SIG-M5 treated with dmso at 0.1 percent for 504 hours (cell line): ENCODE results near the gene RNASEL.

Experiments used
- DNase-seq: peaks from one replicate; lab custom pipeline; 2025; ENCODE audit not compliant: unreplicated experiment; lab: John Stamatoyannopoulos, UW

The RNASEL gene

DNA sequence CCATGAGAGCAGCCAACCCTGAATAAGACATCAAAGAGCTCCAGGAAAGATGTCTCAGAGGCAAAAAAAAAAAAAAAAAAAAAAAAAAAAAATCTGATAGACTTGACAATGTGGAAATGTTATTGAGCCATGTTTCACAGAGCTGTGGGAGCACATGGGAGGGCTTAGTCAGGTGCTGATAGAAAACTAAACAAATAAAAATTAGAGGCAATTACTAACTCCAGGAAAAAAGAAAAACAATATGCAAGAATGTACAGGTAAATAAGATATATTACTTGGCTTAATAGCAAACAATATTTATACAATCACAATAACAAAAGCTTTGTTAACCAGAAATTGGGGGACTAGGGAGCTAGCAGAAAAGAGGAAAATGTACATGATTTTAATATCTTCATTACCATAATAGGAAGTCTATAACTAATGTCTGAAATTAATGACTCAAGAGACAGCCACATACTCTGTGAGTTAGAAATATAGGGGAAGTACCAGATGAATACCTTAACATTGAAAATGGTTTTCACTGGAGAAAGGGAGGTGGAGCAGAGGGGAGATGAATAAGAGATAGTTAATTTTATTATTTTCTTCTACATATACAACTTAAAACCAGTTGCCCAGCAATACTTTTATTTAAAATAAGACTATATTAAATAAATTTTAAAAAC lies 32.0 kb upstream of the RNASEL start:
- DNase-seq = no peak

DNA sequence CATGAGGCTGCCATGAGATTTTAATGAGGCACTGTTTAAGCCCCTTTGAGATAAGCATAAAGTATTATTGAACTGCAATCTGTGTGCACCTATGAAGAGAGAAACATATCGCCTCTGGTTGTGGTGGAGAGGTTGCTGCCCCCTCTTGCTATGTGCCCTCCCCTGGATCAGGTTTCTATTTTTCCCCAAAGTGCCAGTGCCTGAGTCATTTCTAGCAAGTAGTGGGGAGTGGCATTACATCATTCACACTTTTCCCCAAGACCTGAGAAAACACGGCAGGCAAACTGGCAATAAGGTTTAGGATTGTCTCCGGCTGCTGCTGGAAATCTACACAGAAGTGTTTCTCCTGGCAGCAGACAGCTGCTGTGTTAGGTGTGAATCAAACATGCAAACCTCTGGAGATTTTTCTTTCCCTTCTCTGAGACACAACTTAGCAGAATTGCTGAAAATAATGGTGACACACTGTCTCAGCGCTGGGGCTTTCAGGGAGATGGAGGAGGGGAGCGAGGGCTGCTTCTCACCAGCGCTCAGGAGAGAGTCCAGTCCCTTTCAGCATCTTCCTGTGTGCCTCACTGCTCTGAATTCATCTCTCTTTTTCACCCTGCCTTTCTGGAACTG lies 28.8 kb upstream of the RNASEL start:
- DNase-seq = peak; percentile 19

DNA sequence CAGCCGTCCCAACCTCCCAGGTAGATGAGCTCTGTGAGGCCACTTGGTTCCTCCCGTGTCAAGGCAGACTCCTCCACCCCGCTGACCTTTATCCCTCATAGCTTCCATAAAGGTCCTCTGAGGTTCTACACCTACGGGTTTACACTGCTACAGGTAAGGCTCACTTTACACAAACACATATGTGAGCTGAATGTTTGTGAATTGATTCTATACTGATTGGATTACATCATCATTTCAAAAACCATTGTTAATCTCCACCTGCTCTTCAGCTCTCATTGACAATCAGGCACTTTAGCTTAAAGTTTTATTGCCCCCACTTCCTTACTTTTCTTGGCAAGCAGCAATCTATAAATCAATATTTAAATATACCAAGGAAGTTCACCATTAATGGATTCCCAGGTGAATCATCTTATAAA lies 28.0 kb upstream of the RNASEL start:
- DNase-seq = no peak

DNA sequence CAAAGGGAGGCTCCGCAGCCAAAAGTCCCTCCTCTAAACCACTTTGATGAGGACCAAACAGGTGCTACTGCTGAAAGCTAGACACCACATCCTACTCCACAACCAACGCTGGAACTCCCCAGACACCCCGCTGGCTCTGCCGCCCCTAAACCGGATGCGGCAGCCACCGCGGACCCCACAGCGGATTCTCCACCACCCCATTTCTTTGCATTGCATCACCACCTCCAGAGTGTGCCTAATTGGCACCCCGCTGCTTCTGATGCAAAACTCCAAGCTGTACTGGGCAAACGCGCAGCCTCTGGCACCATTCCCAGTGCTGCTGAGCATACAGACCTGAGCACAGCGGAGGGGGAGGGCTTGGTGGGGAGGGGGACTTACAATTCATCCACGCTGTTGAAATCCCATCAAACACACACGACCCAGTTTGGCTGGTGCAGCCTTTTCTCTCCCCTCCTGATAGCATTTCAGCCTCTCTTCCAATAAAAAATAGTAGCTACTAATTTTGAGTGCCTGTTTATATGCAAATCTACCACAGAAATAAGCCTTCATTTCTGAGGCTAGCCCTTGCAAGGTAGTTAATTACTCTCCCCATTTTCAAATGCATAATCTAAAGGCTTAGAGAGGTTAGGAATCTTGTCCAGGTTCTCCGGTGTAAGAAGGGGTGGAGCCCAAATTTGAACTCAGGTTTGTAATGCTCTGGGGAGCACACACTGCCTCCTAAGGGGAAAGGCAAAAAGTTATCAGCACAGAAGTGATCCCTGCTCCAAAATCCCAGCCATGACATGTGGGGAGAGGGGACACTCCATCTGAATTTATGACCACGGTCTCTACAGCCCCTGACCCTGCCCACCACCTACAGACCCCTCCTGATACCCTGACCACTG lies 27.3 kb upstream of the RNASEL start:
- peak; percentile 99 for DNase-seq

DNA sequence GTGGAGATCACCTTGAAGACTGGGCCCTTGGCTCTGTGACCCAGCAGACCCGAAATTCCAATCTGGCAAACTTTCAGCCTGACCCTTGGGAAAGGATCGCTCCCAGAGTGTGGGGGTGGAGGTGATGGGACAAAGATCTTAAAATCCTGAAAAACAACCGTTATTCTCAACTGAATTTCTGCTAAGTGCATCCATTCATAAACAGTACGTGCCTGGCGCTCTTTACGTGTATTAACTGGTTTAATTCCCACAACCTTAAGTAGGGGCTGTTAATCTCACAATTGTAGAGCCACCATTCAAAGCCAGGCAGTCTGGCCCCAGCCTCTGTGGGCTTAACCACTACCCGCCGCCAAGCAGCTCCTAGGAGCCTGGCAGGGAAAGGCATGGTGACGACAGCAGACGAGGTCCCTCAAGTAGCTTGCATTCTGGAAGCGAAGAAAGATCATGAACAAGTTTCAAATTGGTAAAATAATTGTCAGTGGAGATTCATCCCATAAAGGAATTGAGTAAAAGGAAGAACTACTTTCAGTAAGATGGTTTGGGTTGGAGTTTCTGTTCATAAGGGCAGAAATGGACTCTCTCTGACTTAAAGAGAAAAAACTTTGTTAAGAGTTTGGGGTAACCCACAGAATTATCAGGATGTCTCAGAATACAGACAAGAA lies 26.5 kb upstream of the RNASEL start:
- DNase-seq = peak; percentile 79

DNA sequence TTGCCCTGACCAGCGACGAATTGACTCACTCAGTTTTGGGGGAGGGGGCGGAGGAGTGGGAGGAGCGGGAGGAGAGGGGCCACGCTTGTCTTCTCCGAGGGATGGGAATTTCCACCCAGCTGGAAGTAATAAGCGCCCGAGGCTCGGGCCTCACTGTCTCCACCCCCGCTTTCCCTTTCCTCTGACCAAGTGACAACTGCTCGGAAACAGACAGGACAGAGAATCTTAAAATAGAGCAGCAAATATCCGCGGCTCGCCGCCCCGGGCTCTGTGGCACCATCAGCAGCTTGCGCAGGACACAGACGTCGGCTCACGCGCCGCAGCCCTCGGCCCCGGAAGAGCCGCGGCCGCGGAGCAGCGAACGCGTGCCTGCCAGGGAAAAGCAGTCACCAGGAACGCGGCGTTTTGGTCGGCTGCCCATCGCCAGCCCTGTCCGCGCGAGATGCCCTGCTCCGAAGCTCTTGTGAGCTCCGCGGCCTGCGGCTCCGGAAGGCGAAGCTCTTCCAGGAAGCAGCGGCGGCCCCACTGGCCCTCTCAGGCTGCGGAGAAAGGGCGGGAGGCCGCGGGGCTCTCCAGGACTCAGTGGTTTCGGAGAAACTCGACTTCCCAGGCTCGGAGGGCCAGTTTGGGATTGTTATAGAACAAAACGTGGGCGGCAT lies 25.9 kb upstream of the RNASEL start:
- peak; percentile 91 for DNase-seq

DNA sequence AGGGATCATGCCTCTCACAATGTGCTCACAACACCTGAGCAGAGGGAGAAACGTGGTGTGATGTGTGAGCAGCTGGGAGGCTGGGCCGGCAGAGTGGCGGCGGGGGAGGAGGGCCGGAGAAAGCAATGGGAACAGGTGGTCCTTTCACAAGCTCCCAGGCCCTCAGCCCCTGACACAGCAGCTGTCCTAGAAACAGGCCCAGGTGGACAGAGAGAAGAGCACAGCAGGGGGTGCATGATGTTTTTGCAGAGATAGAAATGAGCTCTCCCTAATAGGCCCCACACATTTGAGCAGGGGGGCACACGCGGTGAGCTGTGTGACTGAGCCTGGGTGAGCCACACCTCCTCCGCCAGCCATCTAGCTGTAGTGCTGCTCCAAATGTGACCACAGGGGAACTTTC lies 22.7 kb upstream of the RNASEL start:
- no peak for DNase-seq

DNA sequence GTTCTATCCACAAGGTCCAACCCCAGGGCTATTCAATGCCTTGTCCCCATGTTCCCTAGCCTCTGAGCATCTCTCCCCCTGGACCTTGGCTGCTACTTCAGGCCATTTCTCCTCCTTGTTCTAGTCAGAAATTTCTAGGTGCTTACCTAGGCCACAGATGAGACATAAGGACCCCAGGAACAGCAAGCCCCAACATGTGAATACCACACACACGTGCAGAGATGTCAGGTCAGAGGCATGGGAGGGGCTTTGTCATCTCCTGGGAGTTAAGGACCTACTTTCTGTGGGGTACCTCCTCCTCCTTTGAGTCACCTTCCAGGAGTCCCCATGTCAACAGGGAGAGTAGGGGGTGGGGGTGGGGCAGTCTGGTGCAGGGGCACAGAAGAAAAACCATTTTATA lies 22.3 kb upstream of the RNASEL start:
- no peak for DNase-seq

DNA sequence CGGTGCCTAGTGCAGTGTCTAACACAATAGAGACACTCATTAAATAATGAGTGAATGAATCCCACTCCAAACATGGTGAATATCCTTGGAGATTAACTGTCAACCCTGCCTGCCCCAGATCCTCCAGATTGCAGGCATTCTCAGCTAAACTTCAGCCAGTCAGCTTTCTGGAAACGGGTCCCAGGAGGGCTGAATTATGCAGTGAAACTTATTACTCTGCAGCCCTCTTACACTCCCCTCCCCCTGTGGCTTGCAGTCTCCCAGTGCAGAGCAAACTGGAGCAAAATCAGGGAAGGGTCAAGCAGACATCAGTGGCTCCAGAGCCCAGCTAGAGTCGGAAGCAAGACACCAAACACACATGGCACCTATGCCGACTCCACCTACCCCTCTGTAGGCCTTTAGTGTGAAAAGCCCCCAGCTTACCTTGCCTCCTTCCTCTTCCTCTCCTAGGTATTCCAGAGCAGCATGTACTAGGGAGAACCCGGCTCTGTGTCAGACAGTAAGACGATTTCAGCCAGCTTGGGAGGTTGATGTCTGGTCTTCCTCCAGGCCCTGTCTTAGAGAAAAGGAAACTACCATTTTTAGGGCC lies 21.6 kb upstream of the RNASEL start:
- no peak for DNase-seq

DNA sequence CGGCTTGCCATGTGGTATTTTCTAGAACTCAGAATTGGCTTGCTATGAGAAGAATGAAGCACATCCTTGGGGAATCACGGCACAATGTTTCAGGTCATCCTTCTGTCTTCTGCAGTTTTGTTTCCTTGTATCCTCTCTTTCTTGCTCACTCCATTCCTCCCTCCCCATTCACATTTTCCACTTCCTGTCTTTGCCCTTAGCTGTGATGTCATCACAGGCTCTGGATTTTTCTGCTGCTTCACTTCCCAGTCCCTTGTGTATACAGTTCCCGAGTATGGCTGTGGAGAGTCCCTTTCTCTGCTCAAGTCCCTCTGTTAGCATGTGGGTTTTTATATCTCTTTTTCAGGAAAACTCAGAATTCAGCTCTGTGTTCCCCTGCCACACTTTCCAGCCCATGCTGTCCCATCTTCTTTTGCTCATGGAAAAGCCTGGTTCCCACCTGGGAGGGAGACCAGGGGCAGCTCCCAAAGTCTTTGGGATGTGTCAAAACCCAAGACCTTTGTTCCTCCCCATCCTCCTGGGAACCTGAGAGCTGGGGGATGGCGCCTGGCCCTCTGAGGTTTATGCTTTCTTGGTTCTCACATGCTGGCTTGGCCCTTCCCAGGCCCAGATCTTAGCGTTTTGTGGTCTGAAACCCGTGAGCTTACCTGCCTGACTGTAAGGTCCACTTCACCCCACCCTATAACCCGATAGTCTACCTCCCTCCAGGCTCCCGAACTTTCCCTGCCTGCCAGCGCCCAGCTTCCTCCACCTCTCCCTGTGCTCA lies 20.0 kb upstream of the RNASEL start:
- no peak for DNase-seq

DNA sequence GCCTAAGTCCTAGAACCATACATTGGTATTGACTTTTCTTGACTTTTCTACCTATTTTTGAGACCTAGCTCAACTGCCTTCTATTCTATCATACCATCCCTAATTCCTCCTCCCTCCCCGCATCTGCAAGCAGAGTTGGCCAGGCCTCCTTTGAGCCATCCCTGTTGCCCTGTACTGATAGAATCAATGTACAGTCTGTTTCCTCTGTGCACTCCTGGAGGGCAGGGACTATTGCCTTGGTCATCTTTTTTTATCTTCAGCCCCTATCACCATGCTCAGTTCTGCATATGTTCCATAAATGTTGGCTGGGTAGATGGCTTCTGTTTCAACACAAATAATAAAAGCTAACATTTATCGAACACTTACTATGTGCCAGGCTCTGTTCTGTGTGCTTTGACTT lies 19.2 kb upstream of the RNASEL start:
- no peak for DNase-seq

DNA sequence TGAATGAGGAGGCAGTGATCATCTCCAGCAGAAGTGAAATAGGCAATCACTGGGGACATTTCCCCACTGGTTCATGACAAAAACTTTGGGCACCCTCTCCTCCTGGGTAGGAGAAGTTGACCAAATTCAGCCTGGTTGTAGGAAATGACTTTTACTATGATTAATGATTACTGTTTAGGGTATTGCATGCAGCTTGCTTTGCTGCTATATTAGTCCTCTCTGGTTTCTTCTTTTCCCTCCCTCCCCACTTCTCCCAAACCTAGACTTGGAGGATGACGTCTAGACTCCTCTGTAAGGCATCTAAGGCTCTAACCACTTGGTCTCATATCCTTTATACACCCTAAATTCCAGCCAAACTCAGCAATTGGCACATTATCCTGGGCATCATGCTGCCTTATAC lies 18.5 kb upstream of the RNASEL start:
- no peak for DNase-seq

DNA sequence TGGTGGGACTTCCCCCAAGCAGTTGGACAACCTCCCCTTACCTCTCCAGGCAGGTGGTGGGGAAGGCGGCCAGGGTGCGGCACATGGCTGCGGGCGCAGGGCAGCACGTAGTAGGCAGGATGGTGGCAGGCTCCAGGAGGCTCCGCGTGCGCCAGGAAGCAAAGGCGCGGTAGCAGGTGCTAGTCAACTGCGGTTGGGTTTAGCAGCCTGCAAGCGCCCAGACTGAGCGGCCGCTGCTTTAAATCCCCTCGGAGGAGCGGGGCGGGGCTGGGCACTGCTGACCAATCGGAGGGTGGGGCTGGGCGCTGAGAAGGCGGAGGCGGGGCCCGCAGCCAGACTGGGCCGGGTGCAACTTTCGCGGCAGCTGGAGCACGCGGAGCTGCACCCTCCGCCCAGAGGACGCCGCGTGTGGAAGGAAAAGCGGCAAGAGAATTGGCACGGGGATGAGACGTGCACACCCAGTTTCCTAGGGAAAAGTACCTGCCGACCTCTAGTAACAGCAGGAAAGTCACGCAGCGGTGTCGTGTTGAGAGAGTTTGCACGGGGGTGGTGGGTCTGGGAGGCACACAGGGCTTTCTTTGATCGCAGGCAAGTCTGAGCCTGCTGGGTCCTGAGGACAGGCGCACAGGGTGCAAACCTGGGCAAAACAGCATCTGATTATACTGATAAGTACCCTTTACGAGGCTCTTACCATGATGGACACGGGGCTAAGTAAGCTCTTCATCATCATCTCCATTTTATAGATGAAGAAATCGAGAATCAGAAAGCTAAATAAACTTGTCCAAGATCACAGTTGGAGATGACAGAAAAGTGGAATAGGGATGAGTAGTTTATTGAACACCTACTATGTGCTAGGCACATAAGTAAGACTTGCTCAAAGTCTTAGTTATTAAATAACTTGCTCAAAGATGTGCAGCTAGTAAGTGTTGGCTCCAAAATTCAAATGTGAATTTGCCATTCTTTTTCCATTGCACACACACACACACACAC lies 15.4 kb upstream of the RNASEL start, which contains the start of gene RGS16:
Gene RGS16 (minus strand): TSS at position 215 of the 990 bp plus-strand sequence. CDS start 130 bp downstream, at position 85.
- DNase-seq = peak; percentile 97

DNA sequence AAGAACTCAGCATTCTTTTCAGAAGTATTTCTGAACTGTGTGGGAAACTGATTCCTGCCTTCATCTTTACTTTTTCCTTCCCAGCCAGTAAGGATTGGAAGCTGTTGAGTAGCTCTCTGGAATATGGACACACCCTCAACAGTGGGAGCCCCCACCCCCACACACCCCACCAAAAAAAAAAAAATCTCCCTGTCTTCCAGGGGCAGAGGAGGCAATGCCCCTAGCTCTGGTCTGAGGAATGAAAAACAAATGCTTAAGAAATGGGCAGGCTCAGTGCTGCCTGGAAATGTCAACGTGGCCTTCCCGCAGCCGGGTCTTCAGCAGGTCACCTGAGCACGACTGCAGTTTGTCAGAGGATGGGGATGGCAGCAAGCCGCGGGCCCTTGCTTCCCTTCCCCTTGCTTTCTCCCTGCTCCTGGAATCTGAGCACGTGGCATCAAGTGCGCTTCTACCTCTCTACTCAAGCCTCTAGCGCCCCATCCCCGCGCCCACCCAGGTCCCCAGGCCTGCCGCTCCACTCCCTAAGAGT lies 14.7 kb upstream of the RNASEL start:
- DNase-seq = peak; percentile 36

DNA sequence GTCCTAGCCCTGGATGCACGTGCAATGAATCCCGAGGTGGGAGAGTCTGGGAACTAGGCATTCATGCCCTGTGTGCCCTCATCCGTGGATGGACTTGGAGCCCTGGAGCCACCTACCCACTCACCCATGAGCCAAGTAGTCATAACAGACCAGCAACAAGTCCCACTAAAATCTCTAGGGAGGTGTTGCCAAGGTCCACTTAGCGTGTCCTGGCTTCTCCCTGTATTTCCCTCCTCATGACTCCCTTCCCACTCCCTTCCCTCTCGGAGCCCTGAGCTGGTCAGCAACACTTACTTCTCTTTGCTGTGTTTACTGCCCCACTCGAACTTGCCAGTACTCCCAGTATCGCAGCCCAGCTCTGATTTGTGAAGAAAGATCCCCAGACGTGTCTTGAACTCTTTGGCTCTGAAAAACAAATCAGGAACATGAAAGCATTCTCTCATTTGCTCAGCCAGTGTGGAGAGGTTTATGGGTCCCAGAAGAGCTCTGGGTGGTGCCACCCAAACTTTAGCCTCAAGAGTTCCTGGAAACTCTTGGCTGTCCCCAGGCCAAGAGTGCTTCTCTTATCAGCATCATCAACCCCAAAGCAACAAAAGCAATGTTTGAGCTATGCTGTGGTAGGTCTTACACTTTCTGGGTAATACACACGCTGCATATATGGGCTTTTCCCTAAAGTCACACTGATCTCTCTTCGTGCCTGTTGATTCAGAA lies 14.0 kb upstream of the RNASEL start:
- no peak for DNase-seq

DNA sequence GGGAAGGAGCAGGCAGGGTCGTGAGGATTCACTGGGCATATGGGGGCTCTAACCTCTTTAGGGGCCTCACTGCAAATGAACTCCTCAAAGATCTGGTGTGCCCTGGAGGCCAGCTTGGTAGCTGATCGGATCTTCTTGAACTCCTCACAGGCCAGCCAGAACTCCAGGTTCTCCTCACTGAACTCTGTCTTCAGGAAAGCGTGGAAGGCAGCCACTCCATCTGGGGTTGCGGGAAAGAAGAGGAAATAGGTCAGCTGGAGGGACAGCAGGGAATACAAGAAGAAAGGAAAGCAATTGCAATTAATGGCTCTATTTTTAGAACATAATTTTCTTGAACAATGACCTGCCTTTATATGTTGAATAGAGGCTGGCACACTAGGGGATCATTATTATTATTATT lies 12.9 kb upstream of the RNASEL start:
- no peak for DNase-seq

DNA sequence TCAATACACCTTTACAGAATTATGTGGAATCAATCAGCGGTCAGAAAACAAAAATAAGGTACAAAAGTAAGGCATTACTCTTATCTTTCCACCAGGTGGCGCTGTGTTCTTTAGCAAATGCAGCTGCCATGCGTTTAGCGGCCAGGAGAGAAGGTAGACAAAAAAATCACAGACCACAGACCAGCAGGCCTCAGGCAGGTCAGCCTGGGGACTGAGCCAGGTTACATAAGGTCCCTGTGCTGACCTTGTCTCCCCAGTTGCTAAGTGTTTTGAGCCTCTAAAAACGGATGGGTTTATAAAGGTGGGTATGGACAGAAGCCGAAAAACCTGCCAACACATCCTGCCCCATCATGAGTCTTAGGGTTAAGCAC lies 12.3 kb upstream of the RNASEL start:
- peak; percentile 88 for DNase-seq
